Hepatocyte (in vitro differentiated cells): ENCODE measurements around the gene EPHA6. TPM values are rescaled to one million over a fixed set of nuclear protein-coding genes. Genes with fewer than 3 reads are reported as not detected.

Source experiments
- DNase-seq: peaks from one replicate; pipeline ENCODE4 v3.0.0-alpha.2; 2016; ENCODE audit warnings: low spot score
- H2AFZ ChIP-seq: fragments of 200-600 bp; sonication (generic); 2 replicates; pipeline ENCODE4 v1.6.0; 2016; ENCODE audit warnings: antibody characterized with exemption, mild to moderate bottlenecking
- H3K27ac ChIP-seq: fragments of 200-600 bp; sonication (generic); 2 replicates; pipeline ENCODE4 v1.5.1; 2016; ENCODE audit warnings: mild to moderate bottlenecking
- H3K27me3 ChIP-seq: fragments of 200-600 bp; sonication (generic); 2 replicates; pipeline ENCODE4 v1.6.1; 2016
- H3K36me3 ChIP-seq: fragments of 200-600 bp; sonication (generic); replicated peaks from 2 replicates; pipeline ENCODE4 v1.5.1; 2016; ENCODE audit warnings: low read depth; ENCODE audit not compliant: insufficient read depth
- H3K4me1 ChIP-seq: fragments of 200-600 bp; sonication (generic); 2 replicates; pipeline ENCODE4 v1.5.1; 2016; ENCODE audit warnings: mild to moderate bottlenecking, moderate library complexity; ENCODE audit not compliant: insufficient read depth
- H3K4me2 ChIP-seq: fragments of 200-600 bp; sonication (generic); 2 replicates; pipeline ENCODE4 v1.6.0; 2016
- H3K4me3 ChIP-seq: fragments of 200-600 bp; sonication (generic); 2 replicates; pipeline ENCODE4 v1.5.1; 2016; ENCODE audit warnings: mild to moderate bottlenecking
- H3K79me2 ChIP-seq: fragments of 200-600 bp; sonication (generic); 2 replicates; pipeline ENCODE4 v1.6.0; 2017; ENCODE audit warnings: mild to moderate bottlenecking
- H3K9me2 ChIP-seq: fragments of 200-600 bp; sonication (generic); replicated peaks from 2 replicates; pipeline ENCODE4 v1.6.0; 2017; ENCODE audit warnings: mild to moderate bottlenecking; ENCODE audit not compliant: insufficient read depth
- H3K9me3 ChIP-seq: fragments of 200-600 bp; sonication (generic); 2 replicates; pipeline ENCODE4 v1.5.1; 2016; ENCODE audit warnings: low read depth, mild to moderate bottlenecking
- H4K20me1 ChIP-seq: fragments of 200-600 bp; sonication (generic); 2 replicates; pipeline ENCODE4 v1.6.0; 2016; ENCODE audit warnings: mild to moderate bottlenecking; ENCODE audit not compliant: insufficient read depth, poor library complexity, severe bottlenecking
- CTCF ChIP-seq: fragments of 200-600 bp; sonication (generic); IDR thresholded peaks from 2 replicates; pipeline ENCODE4 v1.5.1; 2016; ENCODE audit warnings: antibody characterized with exemption, mild to moderate bottlenecking; ENCODE audit not compliant: poor library complexity
- EZH2 ChIP-seq: fragments of 200-600 bp; sonication (generic); IDR thresholded peaks from 2 replicates; pipeline ENCODE4 v1.6.1; 2016; ENCODE audit warnings: antibody characterized with exemption, mild to moderate bottlenecking, borderline replicate concordance
- EZH2phosphoT487 ChIP-seq: fragments of 200-600 bp; sonication (generic); IDR thresholded peaks from one replicate; pipeline ENCODE4 v1.6.1; 2018; ENCODE audit warnings: antibody characterized with exemption, mild to moderate bottlenecking, low read depth, moderate library complexity; ENCODE audit not compliant: unreplicated experiment, severe bottlenecking
- WGBS: methylation state at CpG from one replicate; pipeline ENCODE4 v1.1.6; 2016; ENCODE audit warnings: low lambda C conversion rate; ENCODE audit errors: missing lambda C conversion rate; 5-methylcytosine and 5-hydroxymethylcytosine counted together
- polyA plus RNA-seq: library from polyadenylated mRNA; unstranded; fragments of >200 nt; fragmentation: Nextera tagmentation; extraction: Ambion mirVana; gene quantifications from 2 replicates; pipeline ENCODE4 v1.2.1, GENCODE V29; 2016
- total RNA-seq: library from RNA; depleted of rRNA; stranded (reverse); fragments of >200 nt; gene quantifications from 2 replicates; pipeline ENCODE4 v1.2.3, GENCODE V29; 2014

Gene EPHA6
- total and polyA plus RNA-seq, 2 experiments from 2014 or later: 3.4 to 16.7 TPM

GRCh38 chr3:97297032-97297431 lies 482.6 kb downstream of the EPHA6 start:
- 72% methylated on average over 1 of the region's 1 CpG for WGBS
- Histone ChIP-seq H3K4me1 (no peaks in the 10 kb centered on the region), H3K9me2 (no peaks in the 10 kb centered on the region), H3K4me3 (no peak overlapping the region), H3K36me3 (no peaks in the 10 kb centered on the region), H3K4me2 (no peak overlapping the region), H3K79me2 (no peaks in the 10 kb centered on the region), H2AFZ (no peak overlapping the region), H3K9me3 (no peaks in the 10 kb centered on the region), H3K27me3 (no peaks in the 10 kb centered on the region), H4K20me1 (no peaks in the 10 kb centered on the region), H3K27ac (no peak overlapping the region)
- TF ChIP-seq CTCF: no peak
- TF ChIP-seq EZH2phosphoT487: no peak
- no peak for TF ChIP-seq EZH2
- no peak for DNase-seq

GRCh38 chr3:97301114-97301513 lies 486.7 kb downstream of the EPHA6 start:
- Histone ChIP-seq H3K36me3 (no peaks in the 10 kb centered on the region), H3K4me1 (no peaks in the 10 kb centered on the region), H3K79me2 (no peaks in the 10 kb centered on the region), H3K27ac (no peak overlapping the region), H3K27me3 (no peaks in the 10 kb centered on the region), H4K20me1 (no peaks in the 10 kb centered on the region), H3K9me2 (no peaks in the 10 kb centered on the region), H3K4me2 (no peak overlapping the region), H3K9me3 (no peaks in the 10 kb centered on the region), H3K4me3 (no peak overlapping the region), H2AFZ (no peak overlapping the region)
- TF ChIP-seq EZH2phosphoT487: no peak
- TF ChIP-seq EZH2: no peak
- TF ChIP-seq CTCF: no peak
- DNase-seq: no peak

DNA sequence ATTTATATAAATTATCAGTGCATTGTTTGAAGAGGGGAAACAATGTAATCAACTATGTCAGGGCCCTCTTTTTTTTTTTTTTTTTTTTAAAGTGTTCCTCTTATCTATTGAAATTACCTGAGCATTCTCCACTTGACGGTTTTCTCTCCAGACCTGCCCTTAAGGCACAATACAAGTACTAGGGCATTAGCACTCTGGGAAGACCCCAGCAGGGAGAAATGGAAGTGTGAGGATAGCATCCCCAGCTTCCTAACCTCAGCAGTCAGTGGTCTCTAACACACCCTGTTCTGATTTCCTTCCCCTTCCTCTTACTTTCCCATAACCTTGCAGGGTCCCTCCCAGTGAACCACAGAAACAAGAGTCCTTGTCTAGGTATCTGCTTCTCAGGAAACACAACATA lies 491.8 kb downstream of the EPHA6 start:
- 67% methylated on average over 1 of the region's 1 CpG for WGBS
- H3K4me3 ChIP-seq: no peak overlapping the region
- no peaks in the 10 kb centered on the region for H3K27me3 ChIP-seq

More for the DNA sequence above, 491.8 kb downstream of the EPHA6 start:
- no peaks in the 10 kb centered on the region for H4K20me1 ChIP-seq
- H2AFZ ChIP-seq: no peak overlapping the region
- H3K36me3 ChIP-seq: no peaks in the 10 kb centered on the region
- H3K79me2 ChIP-seq: no peaks in the 10 kb centered on the region
- TF ChIP-seq EZH2phosphoT487 (no peak), EZH2 (no peak), CTCF (no peak)
- H3K9me3 ChIP-seq: no peaks in the 10 kb centered on the region
- H3K4me2 ChIP-seq: no peak overlapping the region
- H3K4me1 ChIP-seq: no peaks in the 10 kb centered on the region
- H3K9me2 ChIP-seq: no peaks in the 10 kb centered on the region
- no peak overlapping the region for H3K27ac ChIP-seq
- DNase-seq: no peak
